Suprapubic skin (tissue), 4 donors: ENCODE data around the gene EML1.

Source experiments
- CTCF ChIP-seq, 2 donors: fragments of 200-600 bp in 1 of 2; fragments of 450-650 bp in 1 of 2; sonication (generic) in 1 of 2; IDR thresholded peaks; one replicate each; pipeline ENCODE4 v1.5.1; 2016 to 2019; ENCODE audit warnings: antibody characterized with exemption in 2 of 2, mild to moderate bottlenecking in 1 of 2, moderate library complexity in 1 of 2
- POLR2A ChIP-seq, 2 donors: fragments of 450-650 bp; IDR thresholded peaks; one replicate each; pipeline ENCODE4 v1.6.1; 2017; ENCODE audit warnings: antibody characterized with exemption in 2 of 2, mild to moderate bottlenecking in 2 of 2, moderate library complexity in 2 of 2
- POLR2AphosphoS5 ChIP-seq, 3 donors: sonication (generic); formaldehyde crosslinking; IDR thresholded peaks; one replicate each; pipeline ENCODE4 v1.6.1; 2017; ENCODE audit warnings: antibody characterized with exemption in 3 of 3

GRCh38 chr14:99789581-99789980, 3.6 kb upstream of the EML1 start:
- TF ChIP-seq CTCF (IDR thresholded peaks at IDR 0.05) (no peak), POLR2A (IDR thresholded peaks at IDR 0.05) (no peak), POLR2AphosphoS5 (IDR thresholded peaks at IDR 0.05) (no peak)
